HG02642 (cell line): ENCODE results near the gene TRIP12.
A peak's percentile ranks its signal among the peaks of the same experiment; 100 is the strongest.
"Not testable (repeated sequence)": the region's sequence is repeated elsewhere in the genome, so short reads cannot be mapped to it uniquely, and the experiment has no call there.

Experiments
- ATAC-seq: cut with Tn5 transposase; IDR thresholded peaks from one replicate; pipeline ENCODE4 v1.9.1; 2021; ENCODE audit warnings: mild to moderate bottlenecking; ENCODE audit not compliant: unreplicated experiment, poor library complexity

TRIP12 gene

GRCh38 chr2:229921892-229922448 is at the start of gene TRIP12:
Gene TRIP12 (minus strand): TSS chr2:229922009. CDS start chr2:229880079, 41,930 bp downstream.
- ATAC-seq, result peak; percentile 77

- no peak for ATAC-seq
Observed at GRCh38 chr2:229971298-229971790, 49.5 kb upstream of the TRIP12 start.

- no peak for ATAC-seq
Observed at GRCh38 chr2:229970406-229970805, 48.6 kb upstream of the TRIP12 start.

GRCh38 chr2:229969921-229970320 is 48.1 kb upstream of the TRIP12 start:
- no peak for ATAC-seq

- not testable (repeated sequence) for ATAC-seq
Observed at GRCh38 chr2:229963596-229963995, 41.8 kb upstream of the TRIP12 start.

- ATAC-seq, result no peak
Observed at GRCh38 chr2:229956491-229956890, 34.7 kb upstream of the TRIP12 start.

- no peak for ATAC-seq
Observed at GRCh38 chr2:229955663-229956062, 33.9 kb upstream of the TRIP12 start.

GRCh38 chr2:229952256-229952835 is 30.5 kb upstream of the TRIP12 start:
- no peak for ATAC-seq

- ATAC-seq, result no peak
Observed at GRCh38 chr2:229947544-229947943, 25.7 kb upstream of the TRIP12 start.

- ATAC-seq, result no peak
Observed at GRCh38 chr2:229945975-229946374, 24.2 kb upstream of the TRIP12 start.

GRCh38 chr2:229943770-229944449 is 22.1 kb upstream of the TRIP12 start:
- ATAC-seq, result no peak

- ATAC-seq, result no peak
Observed at GRCh38 chr2:229943171-229943570, 21.4 kb upstream of the TRIP12 start.

GRCh38 chr2:229942671-229943070 is 20.9 kb upstream of the TRIP12 start:
- ATAC-seq, result no peak

GRCh38 chr2:229937537-229937936 is 15.7 kb upstream of the TRIP12 start:
- ATAC-seq, result no peak

GRCh38 chr2:229931241-229931640 is 9.4 kb upstream of the TRIP12 start:
- ATAC-seq, result no peak

GRCh38 chr2:229930656-229931055 is 8.8 kb upstream of the TRIP12 start:
- no peak for ATAC-seq

- no peak for ATAC-seq
Observed at GRCh38 chr2:229927817-229928321, 6.1 kb upstream of the TRIP12 start.

GRCh38 chr2:229925201-229925600 is 3.4 kb upstream of the TRIP12 start:
- no peak for ATAC-seq

GRCh38 chr2:229924541-229924940 is 2.7 kb upstream of the TRIP12 start:
- ATAC-seq, result not testable (repeated sequence)

GRCh38 chr2:229922449-229923386 is 909 bp upstream of the TRIP12 start, which contains the start of gene FBXO36:
Gene FBXO36 (plus strand): TSS chr2:229922503. CDS start chr2:229922514, 11 bp downstream.
- peak; percentile 74 for ATAC-seq
